Adrenal gland (tissue), 12 donors: Measurements from ENCODE around the gene TENM4. TPM values are rescaled to one million over a fixed set of nuclear protein-coding genes. Genes with fewer than 3 reads are reported as not detected.

Source experiments
- DNase-seq, 7 donors: peaks; one replicate each; pipeline ENCODE4 v3.0.0-alpha.2; 2019 to 2020
- H3K27ac ChIP-seq, 5 donors: fragments of 200-600 bp; sonication (generic) in 4 of 5; 1 replicate in 3 of 5; 2 replicates in 2 of 5; pipeline versions ENCODE4 v1.5.1 to v1.8.0; 2016 to 2020; ENCODE audit warnings: mild to moderate bottlenecking in 1 of 5
- H3K27me3 ChIP-seq: fragments of 200-600 bp; 2 replicates; pipeline ENCODE4 v1.8.0; 2021
- H3K36me3 ChIP-seq, 2 donors: fragments of 200-600 bp; replicated peaks in 1 of 2; 1 replicate in 1 of 2; 2 replicates in 1 of 2; pipeline versions ENCODE4 v1.5.1 to v1.8.0; 2018 to 2022
- H3K4me1 ChIP-seq, 2 donors: fragments of 200-600 bp; replicated peaks in 1 of 2; 1 replicate in 1 of 2; 2 replicates in 1 of 2; pipeline versions ENCODE4 v1.5.1 to v1.8.0; 2018 to 2021
- H3K4me3 ChIP-seq, 4 donors: fragments of 200-600 bp; sonication (generic) in 3 of 4; one replicate each; pipeline ENCODE4 v1.5.1; 2016 to 2018
- H3K9me3 ChIP-seq, 3 donors: fragments of 200-600 bp; sonication (generic) in 1 of 3; replicated peaks in 1 of 3; 1 replicate in 2 of 3; 2 replicates in 1 of 3; pipeline versions ENCODE4 v1.5.1 to v1.8.0; 2016 to 2021
- CTCF ChIP-seq, 6 experiments: fragments of 450-650 bp in 4 of 6; fragments of 200-600 bp in 2 of 6; sonication (generic) in 1 of 6; IDR thresholded peaks; 1 replicate in 5 of 6; 2 replicates in 1 of 6; pipeline versions ENCODE4 v1.5.1 to v1.8.0; 2016 to 2021; ENCODE audit warnings: antibody characterized with exemption in 6 of 6, mild to moderate bottlenecking in 2 of 6, moderate library complexity in 1 of 6
- POLR2A ChIP-seq, 2 donors: fragments of 450-650 bp; IDR thresholded peaks; one replicate each; pipeline ENCODE4 v1.6.1; 2017; ENCODE audit warnings: antibody characterized with exemption in 2 of 2, mild to moderate bottlenecking in 2 of 2, moderate library complexity in 1 of 2
- WGBS, 4 donors: extraction: QIAGEN DNeasy Blood & Tissue Kit in 2 of 4; methylation state at CpG; one replicate each; pipeline versions ENCODE4 v1.1.5 to v1.1.7; 2013 to 2017; 5-methylcytosine and 5-hydroxymethylcytosine counted together
- intact Hi-C, 2 donors: fragments of 100-400 bp; cut with DNase I; formaldehyde crosslinking; loops; one replicate each; pipeline versions ENCODE4 v1.14.1 to v1.15.0; 2022 to 2023
- polyA plus RNA-seq, 3 donors: library from polyadenylated mRNA; stranded (reverse); fragments of 200-250 nt in 2 of 3; fragments of 350-450 nt in 1 of 3; fragmentation: Illumina TruSeq in 1 of 3; extraction: RNeasy Lipid Tissue Mini Kit (QIAGEN cat#74804) in 1 of 3; gene quantifications; one replicate each; pipeline ENCODE4 v1.2.3, GENCODE V29; 2013 to 2014
- total RNA-seq, 9 donors: library from RNA; depleted of rRNA in 4 of 9; stranded (reverse); fragments of >200 nt in 4 of 9; fragments of 120-200 nt in 1 of 9; fragmentation: NEBNext Ultra II Directional in 1 of 9; extraction: Animal tissue kit (Norgen Biotek cat#: 25700) in 1 of 9; gene quantifications; one replicate each; pipeline versions ENCODE4 v1.1.0 to v1.2.4, GENCODE V29; 2013 to 2023
- donor health status: healthy with polysubstance abuse.
- donor health status: Bipolar disorder and iron deficiency.
- donor health status: DM: yes; HTN: yes; CAD: no.
- donor health status: DM: no; HTN: no; CAD: no.
- donor health status: DM: no; HTN: no; CAD: no.
- donor health status: DM: yes; HTN: yes; CAD: no.

TENM4 gene
- total and polyA plus RNA-seq, 12 donors = 0.74 to 24.9 (median 6.7) TPM

- TF ChIP-seq POLR2A (IDR thresholded peaks at IDR 0.05) (no peak), CTCF (IDR thresholded peaks at IDR 0.05) (no peak)
- intact Hi-C loops = no loop called here
- DNase-seq = no peak
- no peaks in the 10 kb centered on the region for H3K27me3 ChIP-seq
- no peaks in the 10 kb centered on the region for H3K36me3 ChIP-seq
- H3K4me1 ChIP-seq = no peaks in the 10 kb centered on the region
- no peaks in the 10 kb centered on the region for H3K9me3 ChIP-seq
- WGBS, 4 donors = 88 to 94% (median 90%) methylated on average over 4 of the region's 4 CpGs
- no peak overlapping the region for H3K27ac ChIP-seq
- H3K4me3 ChIP-seq = no peak overlapping the region
These were observed 784.5 kb downstream of the TENM4 start for GRCh38 chr11:78656327-78656726.

- Histone ChIP-seq H3K4me1 (no peaks in the 10 kb centered on the region), H3K27me3 (no peaks in the 10 kb centered on the region), H3K9me3 (no peaks in the 10 kb centered on the region), H3K36me3 (no peaks in the 10 kb centered on the region), H3K4me3 (no peak overlapping the region), H3K27ac (no peak overlapping the region)
- TF ChIP-seq POLR2A (IDR thresholded peaks at IDR 0.05) (no peak), CTCF (IDR thresholded peaks at IDR 0.05) (no peak)
- intact Hi-C loops = no loop called here
- peak in 1 of 7 donors; percentile 35 for DNase-seq
- 94 to 99% (median 96%) methylated on average over 5 of the region's 5 CpGs for WGBS, 4 donors
These were observed 785.3 kb downstream of the TENM4 start for GRCh38 chr11:78655561-78655960.

- no peaks in the 10 kb centered on the region for H3K27me3 ChIP-seq
- WGBS, 4 donors = 89 to 97% (median 93%) methylated on average over 5 of the region's 5 CpGs
- intact Hi-C loops = no loop called here
- H3K4me1 ChIP-seq = no peaks in the 10 kb centered on the region
- no peaks in the 10 kb centered on the region for H3K36me3 ChIP-seq
- TF ChIP-seq CTCF (IDR thresholded peaks at IDR 0.05) (no peak), POLR2A (IDR thresholded peaks at IDR 0.05) (no peak)
- H3K27ac ChIP-seq = no peak overlapping the region
- no peak overlapping the region for H3K4me3 ChIP-seq
- H3K9me3 ChIP-seq = no peaks in the 10 kb centered on the region
- DNase-seq = peak in 1 of 7 donors; percentile 24
These were observed 786.0 kb downstream of the TENM4 start for GRCh38 chr11:78654866-78655265.

GRCh38 chr11:78654071-78654470 is 786.8 kb downstream of the TENM4 start:
- DNase-seq = peak in 1 of 7 donors; percentile 13
- no peaks in the 10 kb centered on the region for H3K9me3 ChIP-seq
- H3K27ac ChIP-seq = no peak overlapping the region
- no peaks in the 10 kb centered on the region for H3K4me1 ChIP-seq
- no peaks in the 10 kb centered on the region for H3K27me3 ChIP-seq
- intact Hi-C loops = no loop called here
- no peak overlapping the region for H3K4me3 ChIP-seq
- TF ChIP-seq POLR2A (IDR thresholded peaks at IDR 0.05) (no peak), CTCF (IDR thresholded peaks at IDR 0.05) (no peak)
- H3K36me3 ChIP-seq = no peaks in the 10 kb centered on the region
- WGBS, 4 donors = 56 to 84% (median 64%) methylated on average over 3 of the region's 3 CpGs
